RWPE1 (cell line): ENCODE measurements around the gene ARL6IP1.

ENCODE experiments used
- CTCF ChIA-PET: fragments of 350-600 bp; sonication (Branson Sonifier 250); formaldehyde crosslinking; extraction: SDS; loops from one replicate; lab custom pipeline; 2021; lab: Yijun Ruan, JAX
- POLR2A ChIA-PET: fragments of 400-600 bp; formaldehyde crosslinking; extraction: SDS; loops from one replicate; lab custom pipeline; 2020; ENCODE audit warnings: antibody characterized with exemption; ENCODE audit not compliant: low non-redundant PET; lab: Yijun Ruan, JAX
- DNase-seq: peaks from one replicate; pipeline ENCODE4 v3.0.0; 2012; ENCODE audit warnings: low spot score
- H3K27ac ChIP-seq: fragments of 450-650 bp; 2 replicates; pipeline ENCODE4 v1.5.1; 2017
- CTCF ChIP-seq: fragments of 450-650 bp; conservative IDR thresholded peaks from 2 replicates; pipeline ENCODE4 v1.5.1; 2017; ENCODE audit warnings: low read depth, mild to moderate bottlenecking

ARL6IP1 gene

GRCh38 chr16:18834864-18835263, 33.5 kb upstream of the ARL6IP1 start:
- no peak for TF ChIP-seq CTCF
- ChIA-PET POLR2A (no interaction called here), CTCF (interaction anchor here (0.9 kb wide), 1 partner anchor 17 kb away, joined by 5 read pairs; no protein-coding TSS in a partner anchor)
- no peak for DNase-seq
- H3K27ac ChIP-seq = no peak overlapping the region

DNA sequence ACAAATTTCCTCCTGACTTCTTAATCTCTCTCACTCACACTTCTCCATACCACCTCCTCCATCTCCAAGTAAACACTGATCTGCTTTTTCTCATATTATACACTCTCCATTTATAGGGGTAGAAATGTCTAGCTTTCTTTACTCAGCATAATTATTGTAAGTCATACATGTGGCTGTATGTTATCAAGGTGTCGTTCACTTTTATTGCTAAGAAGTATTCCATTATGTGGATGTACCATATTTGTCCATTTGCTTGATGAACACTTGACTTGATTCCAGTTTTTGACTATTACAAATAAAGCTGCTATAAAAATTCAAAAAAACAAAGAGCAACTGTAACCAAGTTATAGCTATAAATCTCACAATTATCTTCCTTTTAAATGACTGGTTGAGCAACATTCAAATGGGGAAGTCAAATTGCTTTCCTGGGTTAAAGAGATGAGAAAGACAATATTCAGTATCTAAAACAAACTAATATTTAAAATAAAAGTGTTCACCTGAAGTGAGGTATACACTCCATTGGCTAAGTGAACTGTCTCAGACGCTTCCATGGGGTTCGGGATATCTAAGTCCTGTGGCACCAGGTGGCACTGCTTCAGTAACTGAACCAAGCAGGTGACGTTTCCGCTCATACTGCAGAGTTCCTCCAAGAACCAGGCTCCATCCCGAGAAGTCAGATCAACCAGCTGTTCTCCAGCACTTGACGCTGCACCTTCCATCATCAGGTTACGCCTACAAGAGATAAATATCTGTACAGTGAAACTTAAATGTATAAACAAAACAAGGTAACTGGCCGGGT, 32.6 kb upstream of the ARL6IP1 start:
- TF ChIP-seq CTCF = no peak
- ChIA-PET CTCF (no interaction called here), POLR2A (no interaction called here)
- DNase-seq = no peak
- no peak overlapping the region for H3K27ac ChIP-seq

DNA sequence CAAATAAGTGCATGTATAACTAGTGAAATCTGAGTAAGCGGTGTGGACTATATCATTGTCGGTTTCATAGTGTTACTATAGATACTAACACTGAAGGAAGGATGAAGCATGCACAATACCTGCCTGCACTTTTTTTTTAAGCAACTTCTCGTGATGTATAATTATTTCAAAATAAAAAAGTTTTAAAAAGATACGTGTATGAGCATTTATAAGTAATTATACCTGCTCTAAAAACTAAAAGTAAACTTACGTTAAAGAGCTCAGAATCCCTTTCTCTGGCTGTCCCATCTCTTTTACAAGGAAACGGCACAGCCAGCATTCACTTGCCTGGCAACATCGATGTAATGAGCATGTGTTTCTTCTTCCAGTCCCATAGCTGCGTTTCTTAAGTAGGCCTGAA, 31.3 kb upstream of the ARL6IP1 start:
- CTCF ChIA-PET = no interaction called here
- POLR2A ChIA-PET = no interaction called here
- no peak overlapping the region for H3K27ac ChIP-seq
- no peak for DNase-seq
- no peak for TF ChIP-seq CTCF

- H3K27ac ChIP-seq = no peak overlapping the region
- ChIA-PET CTCF (no interaction called here), POLR2A (interaction anchor here (0.6 kb wide), 1 partner anchor 30 kb away, joined by 3 read pairs; the partner anchor contains the start of gene ARL6IP1)
- TF ChIP-seq CTCF = no peak
- DNase-seq = no peak
Observed at GRCh38 chr16:18832006-18832405, 30.7 kb upstream of the ARL6IP1 start.

- POLR2A ChIA-PET = no interaction called here
- no peak overlapping the region for H3K27ac ChIP-seq
- DNase-seq = no peak
- CTCF ChIA-PET = interaction anchor here (0.6 kb wide), 1 partner anchor 11 kb away, joined by 3 read pairs; no protein-coding TSS in a partner anchor
- TF ChIP-seq CTCF = no peak
Observed at GRCh38 chr16:18829251-18829650, 27.9 kb upstream of the ARL6IP1 start.

GRCh38 chr16:18827890-18828289, 26.5 kb upstream of the ARL6IP1 start:
- H3K27ac ChIP-seq = no peak overlapping the region
- DNase-seq = no peak
- CTCF ChIA-PET = no interaction called here
- POLR2A ChIA-PET = no interaction called here
- TF ChIP-seq CTCF = no peak
